Body of pancreas (tissue), 4 donors: ENCODE measurements around the gene SLK. TPM values are rescaled to one million over a fixed set of nuclear protein-coding genes. Genes with fewer than 3 reads are reported as not detected.

Source experiments
- ATAC-seq: fragments of 150-250 bp; one replicate; pipeline ENCODE4 v1.9.1; 2016
- DNase-seq, 4 donors: peaks; one replicate each; pipeline ENCODE4 v3.0.0-alpha.2; 2019
- H3K27ac ChIP-seq, 4 donors: fragments of 200-600 bp; sonication (generic); 1 replicate in 3 of 4; 2 replicates in 1 of 4; pipeline versions ENCODE4 v1.5.1 to v1.6.1; 2016 to 2019; ENCODE audit warnings: mild to moderate bottlenecking in 1 of 4, mixed read lengths in 1 of 4, moderate library complexity in 1 of 4
- H3K27me3 ChIP-seq, 2 donors: fragments of 200-600 bp; sonication (generic); one replicate each; pipeline ENCODE4 v1.6.0; 2016; ENCODE audit warnings: mild to moderate bottlenecking in 1 of 2
- H3K36me3 ChIP-seq, 2 donors: fragments of 200-600 bp; sonication (generic); replicated peaks in 1 of 2; 2 replicates each; pipeline ENCODE4 v1.5.1; 2016; ENCODE audit warnings: low read depth in 2 of 2; ENCODE audit not compliant: insufficient read depth in 1 of 2
- H3K4me1 ChIP-seq: fragments of 200-600 bp; sonication (generic); one replicate; pipeline ENCODE4 v1.6.0; 2016
- H3K4me3 ChIP-seq, 2 donors: fragments of 200-600 bp; sonication (generic); 1 replicate in 1 of 2; 2 replicates in 1 of 2; pipeline ENCODE4 v1.5.1; 2016 to 2019
- H3K9me3 ChIP-seq, 3 donors: fragments of 200-600 bp; sonication (generic); 1 replicate in 2 of 3; 2 replicates in 1 of 3; pipeline ENCODE4 v1.5.1; 2016
- CTCF ChIP-seq, 7 experiments: fragments of 450-650 bp in 4 of 7; fragments of 200-600 bp in 3 of 7; sonication (generic) in 3 of 7; IDR thresholded peaks; one replicate each; pipeline ENCODE4 v1.5.1; 2016 to 2019; ENCODE audit warnings: antibody characterized with exemption in 7 of 7
- POLR2A ChIP-seq, 3 donors: fragments of 450-650 bp; IDR thresholded peaks; one replicate each; pipeline ENCODE4 v1.6.1; 2016; ENCODE audit warnings: antibody characterized with exemption in 3 of 3, mild to moderate bottlenecking in 2 of 3
- WGBS, 2 donors: methylation state at CpG; one replicate each; pipeline ENCODE4 v1.1.5; 2017; 5-methylcytosine and 5-hydroxymethylcytosine counted together
- intact Hi-C: fragments of 100-400 bp; cut with DNase I; formaldehyde crosslinking; loops from one replicate; pipeline ENCODE4 v1.15.1; 2023
- total RNA-seq, 2 donors: library from RNA; depleted of rRNA; stranded (reverse); fragments of >200 nt; gene quantifications; one replicate each; pipeline ENCODE4 v1.1.0, GENCODE V29; 2016

Gene SLK
- total RNA-seq, 2 donors from 2014 or later: 23.7 to 25.9 TPM

GRCh38 chr10:104025524-104025923 lies 58.6 kb downstream of the SLK start:
- Histone ChIP-seq H3K9me3 (no peaks in the 10 kb centered on the region), H3K4me1 (no peaks in the 10 kb centered on the region), H3K27me3 (no peaks in the 10 kb centered on the region), H3K4me3 (no peak overlapping the region), H3K36me3 (peaks cover 4 to 27% of the 10 kb centered on the region in 2 donors), H3K27ac (no peak overlapping the region)
- TF ChIP-seq CTCF (IDR thresholded peaks at IDR 0.05): no peak
- TF ChIP-seq POLR2A (IDR thresholded peaks at IDR 0.05): no peak
- DNase-seq (no peak), ATAC-seq (no peak)
- intact Hi-C loops: no loop called here
- 82 to 84% methylated on average over 5 of the region's 5 CpGs for WGBS, 2 donors

- TF ChIP-seq CTCF (IDR thresholded peaks at IDR 0.05) (no peak), POLR2A (IDR thresholded peaks at IDR 0.05) (no peak)
- ATAC-seq (no peak), DNase-seq (no peak)
- H3K9me3 ChIP-seq: no peaks in the 10 kb centered on the region
- no peak overlapping the region for H3K27ac ChIP-seq
- WGBS, 2 donors: 30 to 45% methylated on average over 2 of the region's 2 CpGs
- no peaks in the 10 kb centered on the region for H3K27me3 ChIP-seq
- H3K4me1 ChIP-seq: no peaks in the 10 kb centered on the region
- H3K36me3 ChIP-seq: peaks cover 4 to 21% of the 10 kb centered on the region in 2 donors
- intact Hi-C loops: no loop called here
- no peak overlapping the region for H3K4me3 ChIP-seq
These were observed 59.8 kb downstream of the SLK start for GRCh38 chr10:104026762-104027161.

GRCh38 chr10:104028146-104028545 lies 61.2 kb downstream of the SLK start:
- intact Hi-C loops: no loop called here
- Histone ChIP-seq H3K27me3 (no peaks in the 10 kb centered on the region), H3K27ac (no peak overlapping the region), H3K9me3 (no peaks in the 10 kb centered on the region), H3K4me1 (no peaks in the 10 kb centered on the region), H3K4me3 (no peak overlapping the region), H3K36me3 (peaks cover 0 to 17% of the 10 kb centered on the region in 2 donors)
- TF ChIP-seq CTCF (IDR thresholded peaks at IDR 0.05): peak in 4 of 7 experiments; percentile 13 to 26 (median 19)
- TF ChIP-seq POLR2A (IDR thresholded peaks at IDR 0.05): no peak
- ATAC-seq: no peak
- no peak for DNase-seq
- 87% methylated on average over 6 of the region's 6 CpGs for WGBS, 2 donors

- Histone ChIP-seq H3K9me3 (no peaks in the 10 kb centered on the region), H3K36me3 (peaks cover 0 to 12% of the 10 kb centered on the region in 2 donors), H3K4me1 (no peaks in the 10 kb centered on the region), H3K4me3 (no peak overlapping the region), H3K27ac (no peak overlapping the region), H3K27me3 (no peaks in the 10 kb centered on the region)
- 57 to 84% methylated on average over 4 of the region's 4 CpGs for WGBS, 2 donors
- TF ChIP-seq CTCF (IDR thresholded peaks at IDR 0.05) (no peak), POLR2A (IDR thresholded peaks at IDR 0.05) (no peak)
- DNase-seq (no peak), ATAC-seq (no peak)
- intact Hi-C loops: no loop called here
These were observed 62.0 kb downstream of the SLK start for GRCh38 chr10:104028823-104029520.

GRCh38 chr10:104029521-104029860 lies 62.6 kb downstream of the SLK start:
- Histone ChIP-seq H3K36me3 (peaks cover 0 to 12% of the 10 kb centered on the region in 2 donors), H3K27me3 (no peaks in the 10 kb centered on the region), H3K27ac (no peak overlapping the region), H3K4me1 (no peaks in the 10 kb centered on the region), H3K4me3 (no peak overlapping the region), H3K9me3 (no peaks in the 10 kb centered on the region)
- no peak for ATAC-seq
- WGBS, 2 donors: 80 to 90% methylated on average over 6 of the region's 6 CpGs
- TF ChIP-seq CTCF (IDR thresholded peaks at IDR 0.05) (no peak), POLR2A (IDR thresholded peaks at IDR 0.05) (no peak)
- intact Hi-C loops: no loop called here
- DNase-seq: no peak
